ENCODE measurements around the gene WFDC1.

WFDC1 gene

GRCh38 chr16:84349862-84350684 lies 55.4 kb downstream of the WFDC1 start:
- H3K4me3 ChIP-seq (replicated peaks; ENCODE audit: insufficient read depth, low read length), result no peak overlapping the region
- TF ChIP-seq REST (IDR thresholded peaks at IDR 0.05; ENCODE audit: insufficient replicate concordance, low read depth) (no peak), SPI1 (IDR thresholded peaks at IDR 0.05; ENCODE audit: borderline replicate concordance, low read depth) (no peak), POLR2AphosphoS5 (IDR thresholded peaks at IDR 0.05; ENCODE audit: low read depth) (no peak), GABPA (IDR thresholded peaks at IDR 0.05; ENCODE audit: low read depth) (no peak), CTCF (IDR thresholded peaks at IDR 0.05; ENCODE audit: insufficient read depth, low read length) (no peak)
- DNase-seq (ENCODE audit: low read depth in 1 of 2, low spot score in 1 of 2), result no peak
- peaks cover 3% of the 10 kb centered on the region for H3K27me3 ChIP-seq (ENCODE audit: insufficient read depth, poor library complexity, severe bottlenecking)
- no peak overlapping the region for H3K27ac ChIP-seq (replicated peaks)

- peaks cover 3% of the 10 kb centered on the region for H3K27me3 ChIP-seq (ENCODE audit: insufficient read depth, poor library complexity, severe bottlenecking)
- DNase-seq (ENCODE audit: low read depth in 1 of 2, low spot score in 1 of 2), result no peak
- no peak overlapping the region for H3K27ac ChIP-seq (replicated peaks)
- no peak for TF ChIP-seq CTCF (IDR thresholded peaks at IDR 0.05; ENCODE audit: insufficient read depth, low read length)
- TF ChIP-seq GABPA (IDR thresholded peaks at IDR 0.05; ENCODE audit: low read depth), result no peak
- H3K4me3 ChIP-seq (replicated peaks; ENCODE audit: insufficient read depth, low read length), result no peak overlapping the region
These were observed 56.2 kb downstream of the WFDC1 start for GRCh38 chr16:84350685-84351400.

- Histone ChIP-seq H3K27me3 (ENCODE audit: insufficient read depth, poor library complexity, severe bottlenecking) (peaks cover 3% of the 10 kb centered on the region), H3K4me3 (replicated peaks; ENCODE audit: insufficient read depth, low read length) (no peak overlapping the region), H3K27ac (replicated peaks) (no peak overlapping the region)
- DNase-seq (ENCODE audit: low read depth in 1 of 2, low spot score in 1 of 2), result no peak
- TF ChIP-seq POLR2AphosphoS5 (IDR thresholded peaks at IDR 0.05; ENCODE audit: low read depth) (no peak), GABPA (IDR thresholded peaks at IDR 0.05; ENCODE audit: low read depth) (no peak), SPI1 (IDR thresholded peaks at IDR 0.05; ENCODE audit: borderline replicate concordance, low read depth) (no peak), REST (IDR thresholded peaks at IDR 0.05; ENCODE audit: insufficient replicate concordance, low read depth) (no peak), CTCF (IDR thresholded peaks at IDR 0.05; ENCODE audit: insufficient read depth, low read length) (no peak)
These were observed 57.0 kb downstream of the WFDC1 start for GRCh38 chr16:84351630-84352029.

All from HL-60 (cell line).